LoVo (cell line): Measurements from ENCODE around the gene EPS15.
"Not testable (repeated sequence)": the region's sequence is repeated elsewhere in the genome, so short reads cannot be mapped to it uniquely, and the experiment has no call there.

ENCODE experiments used
- DNase-seq: peaks from one replicate; pipeline ENCODE4 v3.0.0-alpha.2; 2016; ENCODE audit warnings: low spot score

Gene EPS15

DNA sequence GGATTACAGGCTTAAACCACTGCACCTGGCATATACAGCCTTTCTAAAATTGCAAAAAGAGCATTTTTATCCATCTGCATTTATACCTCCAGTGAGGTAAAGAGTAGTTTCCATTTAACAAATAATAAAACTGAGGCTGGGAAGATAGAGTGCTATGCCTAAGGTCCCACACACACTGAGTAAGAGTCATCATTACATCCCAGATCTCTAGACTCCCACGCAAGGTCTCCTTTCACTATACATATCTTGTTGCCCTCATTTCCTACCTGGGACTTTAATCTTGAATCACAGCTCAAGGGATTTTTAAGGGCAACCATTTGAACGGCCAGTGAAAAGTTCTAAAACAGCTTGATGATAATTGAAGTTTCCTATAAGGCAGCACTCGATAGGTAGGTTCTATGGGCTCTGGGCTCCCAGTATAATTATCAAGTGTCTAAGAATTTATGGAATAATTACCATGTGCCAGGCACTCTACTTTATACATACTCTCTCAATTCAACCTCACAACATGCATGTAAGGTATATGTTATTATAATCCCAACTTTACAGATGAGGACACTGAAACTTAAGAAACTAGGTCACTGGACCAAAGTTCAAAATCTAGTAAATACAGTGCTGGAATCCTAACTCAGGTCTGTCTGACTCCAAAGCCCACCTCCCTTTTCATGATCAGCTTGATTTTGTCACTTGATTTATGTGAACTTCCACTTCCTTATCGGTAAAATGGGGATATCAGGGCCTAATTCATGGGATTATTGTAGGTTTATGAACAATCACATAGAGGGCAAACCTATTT lies 23.3 kb upstream of the EPS15 start:
- DNase-seq: no peak

DNA sequence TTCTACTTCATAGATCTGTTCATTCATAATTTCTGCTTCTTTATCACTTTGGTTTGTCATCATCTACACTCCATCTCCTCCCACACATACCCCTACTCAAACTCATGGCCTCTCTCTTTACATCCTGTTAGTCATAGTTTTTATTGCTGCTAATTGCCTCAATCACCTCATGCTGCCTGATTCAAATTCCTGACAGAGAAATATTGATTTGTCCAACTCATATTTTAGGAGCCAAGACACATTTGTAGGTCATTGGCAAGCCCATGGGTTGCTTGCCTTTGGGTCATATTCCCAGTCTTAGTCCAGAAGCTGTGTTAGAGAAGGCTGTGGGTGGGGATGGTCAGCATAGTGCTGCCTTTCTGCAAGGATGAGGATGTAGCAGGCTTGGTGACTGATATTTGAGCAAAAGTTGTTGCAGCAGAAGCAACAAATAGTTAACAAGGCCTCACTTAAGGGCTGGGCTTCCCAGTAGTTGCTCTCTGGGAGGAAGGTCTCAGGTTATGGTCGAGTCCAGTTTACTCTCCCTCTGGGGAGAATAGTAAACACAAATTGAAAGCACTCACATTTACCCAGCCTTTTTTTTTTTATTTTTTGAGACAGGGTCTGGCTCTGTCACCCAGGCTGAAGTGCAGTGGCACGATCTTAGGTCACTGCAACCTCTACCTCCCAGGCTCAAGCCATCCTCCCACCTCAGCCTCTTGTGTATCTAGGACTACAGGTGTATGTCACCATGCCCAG lies 22.4 kb upstream of the EPS15 start:
- DNase-seq: no peak

DNA sequence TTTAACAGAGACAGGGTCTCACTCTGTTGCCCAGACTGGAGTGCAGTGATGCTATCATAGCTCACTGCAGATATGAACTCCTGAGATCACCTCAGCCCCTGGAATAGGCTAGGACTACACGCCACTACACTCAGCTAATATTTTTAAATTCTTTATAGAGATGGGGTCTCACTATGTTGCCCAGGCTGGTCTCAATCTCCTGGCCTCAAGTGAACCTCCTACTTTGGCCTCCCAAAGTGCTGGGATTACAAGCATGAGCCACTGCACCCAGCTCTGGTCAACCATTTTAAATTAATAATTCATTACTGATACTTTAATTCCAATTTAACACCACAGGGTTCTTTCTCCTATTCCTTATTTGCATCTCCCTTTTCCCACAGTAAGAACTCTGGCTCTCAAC lies 18.5 kb upstream of the EPS15 start:
- DNase-seq: no peak

DNA sequence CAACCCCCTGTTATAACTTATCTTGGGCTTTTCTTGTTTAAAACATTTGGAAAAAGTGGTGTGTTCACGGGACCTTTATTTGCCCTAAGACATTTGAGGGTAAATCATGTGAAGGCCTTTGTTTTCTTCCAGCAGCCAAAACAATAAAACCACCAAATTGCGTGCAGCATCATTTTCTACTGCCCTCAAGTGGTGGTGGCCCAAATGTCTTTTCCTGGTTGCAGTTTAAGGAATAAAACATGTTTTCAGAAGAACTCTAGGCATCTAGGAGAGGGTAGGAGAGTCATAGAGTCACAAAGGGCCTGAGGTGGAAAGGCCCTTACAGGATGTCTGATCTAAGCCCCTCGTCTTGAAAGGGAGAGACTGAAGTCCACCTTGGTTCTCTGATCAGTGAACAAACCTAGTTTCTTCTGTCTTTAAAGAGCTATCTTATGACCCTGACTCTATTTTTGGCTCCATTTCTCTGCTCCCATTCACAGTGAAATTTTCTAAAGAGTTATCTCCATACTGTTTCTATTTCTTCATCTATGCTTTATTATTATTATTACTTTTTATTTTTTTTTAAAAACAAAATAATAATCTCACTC lies 16.0 kb upstream of the EPS15 start:
- DNase-seq: no peak

DNA sequence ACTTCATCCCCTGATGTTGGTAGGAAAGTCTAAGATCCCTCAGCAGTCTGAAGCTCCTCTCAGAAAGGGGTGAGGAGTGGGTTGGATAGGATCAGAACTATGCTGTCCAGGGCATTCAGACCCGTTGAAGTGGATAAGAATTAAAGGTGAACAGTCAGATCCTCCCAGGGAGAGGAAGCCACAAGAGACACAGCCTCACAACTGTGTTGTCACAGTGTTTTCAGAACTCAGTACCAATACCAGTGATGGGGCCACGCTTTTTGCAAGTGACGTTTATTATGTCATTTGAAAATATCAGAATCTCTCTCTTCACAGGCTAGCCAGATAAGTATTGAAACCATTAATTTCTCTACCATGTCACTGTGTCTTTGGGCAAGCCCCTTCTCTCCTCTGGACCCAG lies 15.4 kb upstream of the EPS15 start:
- DNase-seq: no peak

DNA sequence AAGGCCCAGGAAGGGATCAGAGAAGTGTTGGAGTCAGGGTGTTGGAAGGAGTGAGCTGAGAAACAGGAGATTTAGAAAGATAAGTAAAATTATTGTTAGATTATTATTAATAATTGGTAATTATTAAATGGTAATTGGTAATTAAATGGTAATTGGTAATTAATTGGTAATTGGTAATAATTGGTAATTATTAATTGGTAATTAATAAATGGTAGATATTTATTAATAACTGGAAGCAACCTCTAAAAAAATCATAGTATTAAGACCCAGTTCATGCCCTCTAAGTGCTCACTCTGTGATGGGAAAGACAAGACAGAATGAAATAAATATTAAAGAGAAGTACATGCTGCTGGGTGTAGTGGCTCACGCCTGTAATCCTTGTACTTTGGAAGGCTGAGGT lies 13.8 kb upstream of the EPS15 start:
- no peak for DNase-seq

DNA sequence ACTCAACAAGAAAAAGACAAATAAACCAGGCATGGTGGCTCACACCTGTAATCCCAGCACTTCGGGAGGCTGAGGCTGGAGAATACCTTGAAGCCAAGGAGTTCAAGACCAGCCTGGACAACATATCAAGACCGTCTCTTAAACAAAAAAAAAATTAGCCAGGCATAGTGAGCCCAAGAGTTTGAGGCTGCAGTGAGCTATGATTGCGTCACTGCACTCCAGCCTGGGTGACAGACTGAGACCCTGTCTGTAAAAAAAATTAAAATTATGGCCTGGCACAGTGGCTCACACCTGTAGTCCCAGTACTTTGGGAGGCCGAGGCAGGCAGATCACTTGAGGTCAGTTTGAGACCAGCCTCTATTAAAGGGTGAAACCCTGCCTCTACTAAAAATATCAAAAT lies 11.4 kb upstream of the EPS15 start:
- not testable (repeated sequence) for DNase-seq

DNA sequence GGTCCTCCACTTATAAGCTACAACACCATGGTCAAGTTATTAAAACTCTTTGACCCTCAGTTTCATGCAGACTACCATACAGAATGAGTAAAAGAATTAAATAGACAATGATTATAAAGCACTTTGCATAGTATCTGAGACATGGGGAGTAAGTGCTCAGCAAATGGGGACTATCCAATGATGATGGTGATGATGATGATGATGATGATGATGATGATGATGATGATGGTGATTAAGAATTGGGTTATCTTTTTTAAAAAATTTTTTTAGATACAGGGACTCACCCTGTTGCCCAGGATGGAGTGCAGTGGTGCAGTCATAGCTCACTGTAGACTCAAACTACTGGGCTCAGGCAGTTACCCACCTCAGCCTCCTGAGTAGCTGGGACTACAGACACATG lies 8.1 kb upstream of the EPS15 start:
- DNase-seq: no peak

DNA sequence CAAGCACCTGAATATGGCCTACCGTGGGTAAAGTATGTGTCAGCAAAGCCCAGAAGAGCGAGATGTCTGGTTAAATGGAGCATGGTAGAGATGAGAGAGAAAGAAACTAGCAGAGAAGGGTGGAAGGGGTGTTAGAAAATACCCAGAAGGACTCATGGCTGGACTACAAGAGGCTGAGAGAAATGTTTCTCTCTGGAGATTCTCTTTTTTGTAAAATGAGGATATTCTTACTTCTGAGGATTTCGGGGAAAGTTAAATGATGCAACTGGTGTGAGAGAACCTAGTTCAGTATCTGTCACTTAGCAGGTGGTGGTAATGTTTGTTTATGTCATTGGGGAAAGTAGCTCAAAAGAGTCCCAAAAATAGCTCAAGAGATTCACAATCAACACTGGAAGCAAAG lies 7.2 kb upstream of the EPS15 start:
- DNase-seq: no peak

DNA sequence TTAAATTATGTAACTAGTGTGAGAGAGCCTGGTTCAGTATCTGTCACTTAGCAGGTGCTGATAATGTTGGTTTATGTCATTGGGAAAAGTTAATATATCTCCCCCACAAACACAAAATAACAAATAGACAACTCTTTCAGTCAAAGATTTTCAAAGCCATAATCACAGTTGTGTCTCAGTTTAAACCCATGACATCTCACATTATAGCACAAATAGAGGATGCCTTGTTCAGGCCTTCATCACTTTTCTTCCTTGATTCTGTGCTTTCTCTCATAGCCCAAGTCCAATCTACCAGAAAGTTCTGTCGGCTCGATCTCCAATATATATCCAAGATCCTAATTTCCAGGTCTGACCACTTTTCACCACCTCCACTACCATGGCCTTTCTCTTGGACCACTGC lies 6.2 kb upstream of the EPS15 start:
- no peak for DNase-seq

DNA sequence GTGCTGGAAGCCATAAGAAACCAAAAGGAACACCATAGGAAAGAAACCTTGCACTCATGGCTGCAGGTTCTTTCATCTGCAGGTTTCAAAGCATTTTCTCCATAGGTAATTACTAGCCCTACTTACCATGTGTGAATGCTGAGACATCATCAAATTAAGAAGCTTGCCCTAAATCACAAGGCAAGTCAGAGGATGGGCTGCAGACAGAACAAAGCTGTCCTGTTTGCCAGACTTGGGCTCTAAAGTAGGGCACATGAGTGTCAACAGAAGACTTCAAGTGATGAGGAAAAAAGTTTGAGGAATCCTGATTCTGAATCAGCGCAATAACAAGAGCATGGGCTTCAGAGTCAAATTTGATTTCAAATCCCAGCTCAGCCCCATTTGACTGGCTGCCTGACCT lies 5.8 kb upstream of the EPS15 start:
- DNase-seq: no peak

DNA sequence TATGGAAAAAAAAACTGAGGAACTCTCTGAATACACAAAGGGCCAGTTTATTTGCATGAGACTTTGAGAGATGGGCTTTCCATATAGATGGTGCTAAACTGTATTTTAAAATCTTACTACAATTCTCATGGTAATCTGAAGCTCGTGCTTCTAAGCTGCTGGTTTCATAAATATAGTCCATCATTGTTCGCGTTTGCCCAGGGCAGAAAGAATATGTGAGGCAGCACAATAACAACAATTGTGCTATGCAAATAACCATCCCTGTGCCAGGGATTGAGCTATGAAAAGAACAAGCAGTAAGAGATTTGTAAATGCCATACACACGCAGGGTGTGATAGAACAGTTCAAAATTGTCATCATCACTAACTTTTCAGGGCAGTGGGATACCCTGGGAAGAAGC lies 4.9 kb upstream of the EPS15 start:
- DNase-seq: no peak

DNA sequence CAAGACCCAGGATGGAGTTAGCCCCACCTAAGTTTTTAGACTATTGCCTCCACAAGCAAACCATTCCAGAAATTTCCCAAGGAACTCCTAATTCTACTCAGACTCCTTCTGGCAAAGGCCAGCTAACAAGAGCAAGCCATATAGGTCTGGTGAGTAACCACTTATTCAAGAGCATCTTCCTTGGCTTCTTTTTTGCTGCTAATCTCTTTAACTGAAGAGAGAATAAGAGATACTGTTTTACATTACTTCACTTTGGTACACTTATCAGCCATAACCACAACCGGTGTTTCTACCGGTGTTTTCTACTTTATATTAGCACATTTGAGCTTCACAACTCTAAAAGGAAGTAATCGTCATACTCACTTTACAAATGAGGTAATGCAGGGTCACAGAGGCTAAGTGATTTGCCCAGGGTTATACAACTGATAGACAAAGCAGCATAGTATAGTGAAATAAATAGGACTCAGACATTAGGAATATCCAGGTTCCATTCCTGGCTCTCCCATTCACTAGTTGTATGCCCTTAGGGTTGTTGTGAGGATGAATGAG lies 1.7 kb upstream of the EPS15 start:
- DNase-seq: no peak

DNA sequence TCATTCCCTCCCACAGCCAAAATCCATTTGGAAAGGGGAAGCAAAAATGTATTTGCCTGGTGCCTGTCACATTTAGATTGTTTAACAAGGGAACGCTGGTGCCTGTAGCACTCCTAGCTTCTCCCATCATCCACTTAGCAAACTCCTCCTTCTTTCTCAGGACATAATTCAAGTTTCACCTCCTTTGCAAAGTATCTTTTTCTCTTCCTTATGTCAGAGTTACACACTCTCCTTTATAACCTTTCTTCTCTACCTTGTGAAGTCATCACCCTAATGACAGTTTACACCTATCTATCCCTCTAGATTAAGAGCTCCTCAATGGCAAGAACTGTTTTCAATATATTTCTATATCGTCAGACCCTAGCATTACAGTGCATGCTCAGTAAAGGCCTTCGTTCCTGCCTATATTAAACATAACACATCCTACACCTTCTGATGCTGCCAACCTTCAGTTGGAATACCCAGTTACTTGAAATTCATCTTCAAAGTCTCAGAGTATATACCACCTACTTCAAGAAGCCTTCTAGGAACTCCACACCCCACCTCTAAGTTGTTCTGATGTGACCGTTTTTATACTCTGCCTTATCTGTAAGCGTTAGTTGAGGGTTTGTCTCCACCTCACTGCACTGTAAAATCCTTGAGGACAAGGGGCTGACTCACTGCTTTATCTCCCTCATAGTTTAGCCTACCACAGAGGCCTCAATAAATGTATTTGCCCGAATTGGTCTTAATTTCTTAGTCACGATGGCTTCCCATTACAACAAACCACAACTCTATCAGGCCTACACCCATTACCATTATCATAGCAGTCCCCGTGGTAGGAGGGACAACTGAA lies 1.0 kb upstream of the EPS15 start:
- peak; percentile 39 for DNase-seq

DNA sequence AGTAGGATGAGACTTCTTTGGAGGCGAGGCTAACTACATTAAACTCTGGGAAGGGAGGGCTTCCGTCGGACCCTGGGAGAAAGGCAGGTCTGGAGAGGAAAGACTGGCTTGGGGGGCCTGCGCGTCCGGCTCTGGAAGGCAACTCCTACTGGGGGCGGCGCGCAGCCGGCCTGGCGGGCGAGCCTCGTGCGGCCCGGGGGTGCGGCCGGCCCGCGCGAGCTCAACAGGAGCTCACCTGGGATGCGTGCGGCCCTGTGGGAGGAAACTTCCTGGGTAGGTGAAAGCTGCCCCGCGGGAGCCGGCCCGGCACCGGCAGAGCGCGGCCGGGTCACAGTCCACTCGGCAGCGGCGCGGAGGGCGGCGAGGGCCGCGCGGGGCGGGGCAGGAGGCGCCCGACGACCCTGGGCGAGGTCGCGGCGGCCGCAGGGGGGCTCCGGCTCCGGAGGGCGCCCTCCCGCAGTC lies 449 bp downstream of the EPS15 start:
- peak; percentile 54 for DNase-seq

DNA sequence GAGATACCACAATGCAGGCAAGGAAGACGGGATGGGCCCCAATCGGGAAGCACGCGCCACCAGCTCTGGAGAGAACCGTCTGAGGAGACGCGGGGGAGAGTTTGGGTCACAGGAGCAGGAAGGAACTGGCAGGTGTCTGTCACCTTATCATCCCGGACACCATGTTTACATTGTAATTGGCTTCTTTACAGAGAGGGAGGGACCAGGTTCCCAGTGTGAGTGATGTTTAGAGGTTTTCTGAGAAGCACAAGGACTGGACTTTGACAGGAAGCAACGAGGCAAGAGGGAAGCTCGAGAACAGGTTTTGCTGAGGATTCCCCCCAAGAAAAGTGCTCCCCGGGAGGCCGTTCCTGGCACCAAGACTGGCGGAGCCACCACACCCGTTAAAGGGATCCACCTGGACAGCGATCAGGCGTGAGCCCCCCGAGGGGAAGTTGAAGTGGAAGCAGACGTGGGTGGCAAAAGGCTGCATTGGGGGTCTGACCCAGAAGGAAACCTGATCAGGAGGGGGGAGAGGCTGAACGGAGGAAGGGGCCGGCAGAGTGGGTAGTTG lies 957 bp downstream of the EPS15 start:
- peak; percentile 69 for DNase-seq

DNA sequence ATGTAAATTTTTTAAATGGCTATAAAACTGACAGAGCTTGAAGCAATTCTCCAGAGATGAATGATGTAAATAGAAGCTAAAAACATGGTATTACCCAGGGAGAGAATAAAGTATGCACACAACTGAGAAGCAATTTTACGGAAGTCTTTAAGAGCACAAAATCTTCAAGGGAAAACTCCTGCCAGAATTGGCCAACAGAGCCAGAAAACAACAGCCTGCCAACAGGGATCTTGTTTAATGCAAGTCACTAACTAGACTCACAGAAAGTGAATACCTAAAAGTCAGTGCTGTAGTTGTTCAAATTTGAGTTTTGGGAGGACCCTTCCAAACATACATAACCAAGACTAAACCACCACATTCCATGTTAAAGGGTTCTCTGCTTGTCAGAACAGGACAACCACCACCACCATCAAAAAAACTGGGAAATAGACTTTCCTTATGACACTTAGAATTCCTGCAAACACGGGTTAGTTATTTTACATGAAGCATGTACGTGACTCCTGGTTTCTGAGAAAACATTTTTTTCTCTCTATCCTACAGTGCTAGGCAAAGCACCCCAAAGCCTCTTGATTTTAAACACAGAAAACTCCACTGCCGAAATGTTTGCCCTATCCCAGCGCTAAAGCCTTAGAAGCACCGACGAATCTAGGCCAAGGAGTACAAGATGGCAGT lies 1.6 kb downstream of the EPS15 start:
- DNase-seq: no peak

DNA sequence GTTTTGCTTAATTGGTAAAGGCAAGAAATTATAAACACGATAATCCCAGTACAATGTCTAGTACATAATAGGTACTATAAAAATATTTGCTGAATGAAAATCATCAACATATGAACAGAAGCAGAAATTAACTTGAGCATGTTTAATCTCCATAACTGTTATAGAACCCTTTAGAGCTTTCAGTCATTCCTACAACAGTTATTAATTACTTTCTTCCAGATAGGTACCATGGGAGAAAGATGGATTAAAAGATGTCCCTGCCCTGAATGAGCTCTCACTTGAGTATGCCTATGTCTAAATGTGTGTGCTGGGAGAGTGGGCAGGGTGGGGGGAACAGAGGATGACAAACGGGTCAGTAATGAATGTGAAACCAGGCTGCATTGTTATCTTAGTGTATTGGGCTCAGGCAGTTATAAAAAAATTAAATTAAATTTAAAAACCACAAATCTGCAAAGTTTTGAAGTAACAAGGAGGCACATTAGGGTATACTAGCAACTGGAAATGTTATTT lies 2.4 kb downstream of the EPS15 start:
- DNase-seq: no peak

DNA sequence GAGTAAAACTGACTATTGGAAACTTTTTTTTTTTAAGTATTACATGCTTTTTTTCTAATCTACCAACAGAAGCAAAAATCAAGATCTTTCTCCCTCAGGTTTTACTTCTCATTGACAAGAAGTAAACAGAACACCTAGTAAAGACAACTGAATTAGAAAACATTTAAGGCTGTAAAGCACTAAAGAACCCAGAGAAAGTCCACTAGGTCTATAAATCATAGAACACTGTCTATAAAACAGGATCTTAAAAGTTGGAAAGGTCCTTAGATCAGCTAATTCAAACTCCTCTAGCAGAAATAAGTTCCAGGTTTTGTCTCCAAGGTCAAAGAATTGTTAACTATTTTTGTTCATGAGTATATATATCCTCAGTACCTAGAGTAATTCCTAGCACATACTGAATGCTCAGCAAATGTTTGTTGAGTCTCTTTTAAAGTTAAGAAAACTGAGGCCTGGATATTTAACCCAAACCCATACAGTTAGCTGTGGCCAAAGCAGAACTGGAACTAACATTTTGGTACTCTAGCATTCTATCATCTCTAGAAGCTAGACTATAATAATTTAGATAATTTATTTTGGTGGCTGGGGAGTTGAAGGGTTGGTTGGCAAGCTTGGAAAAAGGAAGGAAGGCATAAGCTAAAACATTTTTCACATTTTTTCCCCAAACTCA lies 3.0 kb downstream of the EPS15 start:
- no peak for DNase-seq

DNA sequence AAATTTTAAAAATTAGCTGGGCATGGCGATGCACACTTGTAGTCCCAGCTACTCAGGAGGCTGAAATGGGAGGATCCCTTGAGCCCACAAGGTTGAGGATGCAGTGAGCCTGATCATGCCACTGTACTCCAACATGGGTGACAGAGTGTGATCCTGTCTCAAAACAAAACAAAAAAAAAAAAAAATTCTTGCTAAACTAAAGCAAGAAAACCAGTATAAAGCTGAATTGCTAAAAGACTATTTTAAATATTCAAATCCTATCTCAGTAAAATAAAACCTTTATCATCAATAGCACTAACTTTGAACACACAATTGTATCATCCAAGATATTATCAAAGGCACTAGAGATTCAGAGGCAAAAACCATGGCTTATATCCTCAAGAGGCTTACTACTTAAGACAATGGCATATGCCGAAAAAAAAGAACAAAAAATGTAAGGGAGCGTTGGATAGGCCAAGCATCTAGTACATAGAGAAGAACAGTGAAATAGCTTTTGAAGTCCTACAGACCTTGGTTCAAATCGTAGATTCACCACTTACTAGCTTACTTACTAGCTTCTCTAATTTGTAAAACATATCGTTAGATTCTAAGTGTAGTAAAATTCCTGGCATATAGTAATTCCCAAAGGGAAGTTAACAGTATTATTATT lies 3.6 kb downstream of the EPS15 start:
- DNase-seq: no peak
